PFSK-1 (cell line): ENCODE results near the gene CCSER2.

Experiments
- FOXP2 ChIP-seq: optimal IDR thresholded peaks from 2 replicates; pipeline ENCODE3; 2011; ENCODE audit warnings: borderline replicate concordance, control low read depth, inconsistent platforms; ENCODE audit not compliant: insufficient read depth; ENCODE audit errors: extremely low read length, extremely low read depth
- POLR2AphosphoS5 ChIP-seq: IDR thresholded peaks from 2 replicates; pipeline ENCODE4 v1.6.1; 2012; ENCODE audit warnings: low read depth, mild to moderate bottlenecking, control low read depth, low read length, moderate library complexity
- REST ChIP-seq, 2 experiments: IDR thresholded peaks; 2 replicates each; pipeline versions ENCODE4 v1.6.1 to v1.8.0; 2011 to 2012; ENCODE audit warnings: low read depth in 2 of 2, low read length in 2 of 2, control low read depth in 1 of 2, inconsistent platforms in 1 of 2, mild to moderate bottlenecking in 1 of 2, moderate library complexity in 1 of 2; ENCODE audit not compliant: insufficient read depth in 1 of 2
- SIN3A ChIP-seq: IDR thresholded peaks from 2 replicates; pipeline ENCODE4 v1.6.1; 2012; ENCODE audit warnings: mild to moderate bottlenecking, low read length, moderate library complexity, borderline replicate concordance; ENCODE audit not compliant: insufficient read depth
- TAF1 ChIP-seq: IDR thresholded peaks from 2 replicates; pipeline ENCODE4 v1.6.1; 2012; ENCODE audit warnings: low read length, control low read depth, borderline replicate concordance; ENCODE audit not compliant: insufficient read depth

CCSER2 gene

GRCh38 chr10:84352251-84352842 lies 24.0 kb downstream of the CCSER2 start:
- no peak for TF ChIP-seq SIN3A
- TF ChIP-seq TAF1: no peak
- TF ChIP-seq POLR2AphosphoS5: no peak
- TF ChIP-seq REST (IDR thresholded peaks at IDR 0.05; ENCODE audit: insufficient read depth in 1 of 2, low read depth in 2 of 2, low read length in 2 of 2): no peak
- TF ChIP-seq FOXP2: no peak

- TF ChIP-seq FOXP2 (no peak), REST (IDR thresholded peaks at IDR 0.05; ENCODE audit: insufficient read depth in 1 of 2, low read depth in 2 of 2, low read length in 2 of 2) (no peak), POLR2AphosphoS5 (no peak), SIN3A (no peak), TAF1 (no peak)
These were observed 24.8 kb downstream of the CCSER2 start for GRCh38 chr10:84353052-84353803.

GRCh38 chr10:84354623-84355022 lies 26.2 kb downstream of the CCSER2 start:
- no peak for TF ChIP-seq FOXP2
- TF ChIP-seq SIN3A: no peak
- no peak for TF ChIP-seq REST (IDR thresholded peaks at IDR 0.05; ENCODE audit: insufficient read depth in 1 of 2, low read depth in 2 of 2, low read length in 2 of 2)
- no peak for TF ChIP-seq POLR2AphosphoS5
- TF ChIP-seq TAF1: no peak

GRCh38 chr10:84355106-84355505 lies 26.7 kb downstream of the CCSER2 start:
- TF ChIP-seq SIN3A (no peak), REST (IDR thresholded peaks at IDR 0.05; ENCODE audit: insufficient read depth in 1 of 2, low read depth in 2 of 2, low read length in 2 of 2) (no peak), POLR2AphosphoS5 (no peak), FOXP2 (no peak), TAF1 (no peak)
